A172 (cell line): ENCODE results near the gene PTS. TPM values are rescaled to one million over a fixed set of nuclear protein-coding genes. Genes with fewer than 3 reads are reported as not detected.
A peak's percentile ranks its signal among the peaks of the same experiment; 100 is the strongest.

Experiments
- DNase-seq: peaks from one replicate; pipeline ENCODE4 v3.0.0-alpha.2; 2015; ENCODE audit warnings: low spot score
- total RNA-seq: library from RNA; depleted of rRNA; stranded (reverse); fragments of >200 nt; shearing (Covaris generic); gene quantifications from 2 replicates; pipeline ENCODE4 v1.2.3, GENCODE V29; 2014; rRNA removed

Gene PTS
- total RNA-seq, 1 experiment from 2014 or later = 51.8 TPM

DNA sequence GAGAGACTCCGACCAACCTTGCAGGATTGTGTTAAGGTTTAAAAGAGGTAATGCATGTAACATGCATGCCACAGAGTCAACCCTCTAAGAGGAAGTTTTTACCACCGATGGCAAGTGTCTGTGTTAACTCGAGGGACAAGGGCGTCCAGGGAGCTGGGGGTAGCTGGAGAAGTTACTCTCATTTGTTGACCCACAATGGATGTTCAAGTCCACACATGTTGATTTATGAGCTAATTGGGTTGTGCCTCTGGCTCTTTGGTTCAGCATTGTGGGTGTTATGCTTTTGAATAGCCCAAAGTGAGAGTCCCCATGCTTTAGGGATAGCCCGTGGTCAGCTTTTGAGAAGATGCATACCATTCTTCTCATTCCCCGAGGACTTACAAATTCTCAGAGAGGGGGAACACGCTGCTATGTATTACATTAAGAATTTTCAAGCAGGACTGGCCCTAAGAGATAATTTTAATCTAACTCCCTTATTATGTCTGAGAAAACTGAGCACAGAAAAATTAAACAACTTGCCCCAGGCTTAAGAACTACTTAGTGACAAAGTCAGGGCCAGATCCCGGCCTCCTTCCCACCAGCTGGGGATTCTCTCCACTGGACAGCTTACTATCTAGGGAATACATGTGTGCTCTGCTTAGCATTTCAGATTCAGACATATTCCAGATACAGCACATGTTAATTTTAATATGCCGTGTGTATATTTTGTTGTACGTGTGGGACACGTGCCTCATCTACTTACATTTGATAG lies 39.6 kb downstream of the PTS start:
- DNase-seq = no peak

- DNase-seq = no peak
These were observed 40.2 kb downstream of the PTS start for GRCh38 chr11:112266410-112266778.

DNA sequence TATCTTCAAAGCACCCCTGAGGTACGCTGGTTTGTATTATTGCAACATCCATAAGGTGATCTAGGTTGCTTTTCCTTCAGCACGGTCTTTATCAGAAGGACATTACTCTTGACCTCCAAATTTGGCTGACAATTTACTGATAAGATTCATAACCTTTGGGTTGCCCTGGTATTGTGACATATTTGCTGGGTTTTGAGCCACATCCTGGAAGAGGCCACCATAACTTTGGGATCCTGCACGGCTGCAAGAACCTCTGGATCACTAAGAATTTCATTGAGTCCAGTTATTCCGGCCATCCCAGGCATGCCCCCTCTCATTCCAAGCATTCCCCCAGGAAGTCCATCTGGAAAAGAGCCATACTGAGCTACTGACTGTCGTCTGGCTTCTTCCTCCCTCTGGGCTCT lies 41.0 kb downstream of the PTS start:
- no peak for DNase-seq

- no peak for DNase-seq
These were observed 42.2 kb downstream of the PTS start for GRCh38 chr11:112268406-112268805.

DNA sequence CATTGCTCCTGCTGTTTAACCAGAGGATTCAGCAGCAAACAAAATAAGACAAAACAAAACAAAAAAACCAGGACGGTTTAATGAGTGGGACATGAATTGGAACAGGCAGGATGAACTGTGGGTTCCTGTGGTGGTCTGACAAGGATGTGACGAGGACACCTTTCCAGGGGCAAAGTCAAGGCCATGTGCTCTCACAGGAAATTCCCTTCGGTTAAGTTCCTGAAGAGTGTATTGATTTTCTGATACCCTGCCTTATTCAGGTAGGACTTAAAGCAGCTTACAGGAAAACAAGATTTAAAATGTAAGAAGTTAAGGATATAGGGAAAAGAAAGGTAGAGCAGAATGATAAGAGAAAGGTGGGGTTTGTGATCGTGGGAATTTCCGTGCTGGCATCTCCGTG lies 42.9 kb downstream of the PTS start:
- no peak for DNase-seq

- DNase-seq = no peak
These were observed 44.4 kb downstream of the PTS start for GRCh38 chr11:112270551-112271180.

DNA sequence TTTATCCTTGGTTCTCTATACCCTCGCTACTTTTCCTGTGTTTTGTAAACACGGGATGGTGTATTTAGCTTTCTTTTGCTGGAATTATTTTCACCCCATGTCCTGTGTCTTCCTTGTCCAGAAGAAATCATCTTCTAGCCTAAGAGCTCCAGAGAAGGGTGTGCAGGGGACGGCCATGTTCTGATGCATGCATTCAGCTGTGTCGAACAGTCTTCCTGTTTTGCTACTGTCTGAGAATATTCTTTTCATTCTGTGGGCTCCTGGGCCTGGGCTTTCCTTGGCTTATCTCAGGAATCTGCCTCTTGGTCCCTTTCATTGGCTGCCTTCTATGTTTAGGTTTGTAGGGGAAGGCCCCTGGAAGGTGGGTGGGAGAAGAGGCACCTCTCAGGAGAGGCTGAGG lies 45.0 kb downstream of the PTS start:
- DNase-seq = no peak

- DNase-seq = no peak
These were observed 46.8 kb downstream of the PTS start for GRCh38 chr11:112273066-112273465.

GRCh38 chr11:112274007-112274783 lies 48.0 kb downstream of the PTS start:
- DNase-seq = no peak

GRCh38 chr11:112277029-112277428 lies 50.8 kb downstream of the PTS start:
- no peak for DNase-seq

DNA sequence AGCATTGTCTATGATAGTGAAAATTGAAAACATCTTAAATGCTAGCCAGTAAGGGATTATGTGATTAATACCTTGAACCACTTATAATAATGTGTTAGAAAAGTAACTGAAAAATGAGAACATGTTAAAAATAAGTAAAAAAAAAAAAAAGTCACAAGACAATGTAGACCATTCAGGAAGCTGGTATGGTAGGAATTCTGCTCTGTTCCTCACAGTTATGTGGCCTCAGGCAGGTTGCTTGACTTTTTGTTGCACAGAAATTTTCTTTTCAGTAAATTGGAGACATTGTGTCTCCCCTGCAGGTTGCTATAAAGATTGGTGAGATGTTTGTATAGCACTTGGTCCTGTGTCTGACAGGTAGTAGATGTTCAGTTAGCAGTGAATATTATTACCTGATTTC lies 51.7 kb downstream of the PTS start:
- no peak for DNase-seq

DNA sequence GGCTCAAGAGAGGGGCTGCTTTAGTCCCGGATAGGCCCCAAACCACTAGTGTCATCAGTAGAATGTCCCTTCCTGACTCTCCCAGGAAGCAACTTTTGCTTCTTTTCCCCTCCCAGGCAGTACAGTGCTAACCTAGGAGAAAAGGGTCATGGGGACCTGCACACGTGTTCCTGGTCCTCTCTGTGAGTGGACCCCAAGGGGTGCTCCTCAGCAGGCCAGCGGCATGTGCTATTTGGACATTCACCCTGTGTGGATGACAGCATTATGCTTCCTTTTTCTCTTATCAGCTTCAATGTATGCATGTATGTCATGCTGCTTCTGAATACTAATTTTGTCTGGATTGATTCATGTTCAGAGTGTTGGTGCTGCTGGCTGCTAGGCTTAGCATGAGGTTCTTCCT lies 52.6 kb downstream of the PTS start:
- DNase-seq = no peak

DNA sequence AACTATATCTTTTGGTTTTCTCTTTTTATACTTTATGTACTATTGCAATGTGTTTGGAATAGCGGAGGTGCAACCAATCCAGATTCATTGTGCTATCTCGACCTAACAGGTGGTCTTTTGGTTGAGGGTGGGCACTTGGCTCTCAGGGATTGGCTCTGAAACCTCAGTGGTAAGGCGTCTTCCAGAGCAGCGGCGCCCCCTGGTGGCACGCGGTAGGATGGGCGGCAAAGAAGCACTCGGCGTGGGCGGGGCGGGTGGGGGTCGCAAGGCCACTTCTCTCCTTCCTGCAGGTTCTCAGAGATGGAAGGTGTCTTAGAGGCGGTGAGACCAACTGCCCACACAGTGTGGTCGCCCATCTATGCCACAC lies 53.7 kb downstream of the PTS start:
- peak; percentile 19 for DNase-seq

DNA sequence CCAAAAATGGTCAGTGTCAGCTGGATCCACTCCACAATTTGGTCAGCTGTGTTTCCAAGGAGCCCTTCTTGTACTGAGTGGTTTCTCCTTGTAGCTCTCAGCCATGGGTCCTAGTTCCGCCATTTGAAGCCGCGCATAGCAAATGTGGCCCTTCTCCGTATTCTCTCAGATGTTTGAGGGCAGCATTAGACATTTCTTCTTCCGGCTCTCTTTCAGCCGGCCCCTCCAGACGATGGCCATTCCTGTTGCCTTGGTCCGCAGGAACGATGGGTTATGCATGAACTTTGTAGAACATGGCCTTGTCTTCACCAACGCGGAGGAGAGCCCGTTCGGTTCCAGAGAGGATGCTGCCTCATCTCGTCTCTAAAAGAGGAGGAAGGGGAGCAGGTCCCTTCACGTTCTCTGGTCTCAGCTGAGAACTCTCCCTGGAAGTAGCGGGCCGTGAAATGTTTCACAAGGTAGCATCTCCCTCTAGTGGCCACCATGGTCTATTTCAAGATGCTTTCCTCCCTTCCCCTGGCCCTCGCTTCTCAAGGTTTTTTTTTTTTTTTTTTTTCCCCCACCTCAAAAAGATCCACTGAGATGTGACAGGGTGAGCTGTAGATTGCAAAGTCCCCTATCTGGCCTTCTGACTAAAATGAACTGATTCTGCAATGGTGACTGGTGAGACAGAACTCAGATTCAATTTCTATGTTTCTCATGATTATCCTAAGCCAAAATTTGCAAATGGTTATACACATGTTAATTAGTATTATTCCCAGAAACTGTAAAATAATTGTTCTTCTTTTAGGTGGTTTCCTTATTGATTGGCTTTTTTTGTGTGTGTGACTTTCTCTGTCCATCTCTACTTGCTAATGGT lies 54.3 kb downstream of the PTS start:
- peak; percentile 59 for DNase-seq

- no peak for DNase-seq
These were observed 55.5 kb downstream of the PTS start for GRCh38 chr11:112281726-112282125.

Other genes starting within 250 kb of the PTS start
- gene DLAT, start 201.0 kb upstream of the PTS start, total RNA-seq = 35.1 and 40.6 TPM in 2 replicates
- 3.3 and 3.4 TPM in 2 replicates for gene PIH1D2, start 152.4 kb upstream of the PTS start, total RNA-seq
- 18.3 and 19.0 TPM in 2 replicates for gene NKAPD1, start 152.1 kb upstream of the PTS start, total RNA-seq
- 56.7 and 61.3 TPM in 2 replicates for gene TIMM8B, start 139.7 kb upstream of the PTS start, total RNA-seq
- 109 and 124 TPM in 2 replicates for gene SDHD, start 139.6 kb upstream of the PTS start, total RNA-seq
- 32.4 and 68.3 TPM in 2 replicates for gene IL18, start 62.3 kb upstream of the PTS start, total RNA-seq
- gene TEX12, start 59.1 kb upstream of the PTS start, total RNA-seq = not detected in 2 replicates
- 0.10 TPM in 1 of 2 replicates, not detected in the other for gene BCO2, start 50.9 kb upstream of the PTS start, total RNA-seq
- gene PLET1, start 34.4 kb downstream of the PTS start, total RNA-seq = not detected in 2 replicates